ENCODE results near the gene DAGLB.
"Not testable (repeated sequence)": the region's sequence is repeated elsewhere in the genome, so short reads cannot be mapped to it uniquely, and the experiment has no call there.

The DAGLB gene

DNA sequence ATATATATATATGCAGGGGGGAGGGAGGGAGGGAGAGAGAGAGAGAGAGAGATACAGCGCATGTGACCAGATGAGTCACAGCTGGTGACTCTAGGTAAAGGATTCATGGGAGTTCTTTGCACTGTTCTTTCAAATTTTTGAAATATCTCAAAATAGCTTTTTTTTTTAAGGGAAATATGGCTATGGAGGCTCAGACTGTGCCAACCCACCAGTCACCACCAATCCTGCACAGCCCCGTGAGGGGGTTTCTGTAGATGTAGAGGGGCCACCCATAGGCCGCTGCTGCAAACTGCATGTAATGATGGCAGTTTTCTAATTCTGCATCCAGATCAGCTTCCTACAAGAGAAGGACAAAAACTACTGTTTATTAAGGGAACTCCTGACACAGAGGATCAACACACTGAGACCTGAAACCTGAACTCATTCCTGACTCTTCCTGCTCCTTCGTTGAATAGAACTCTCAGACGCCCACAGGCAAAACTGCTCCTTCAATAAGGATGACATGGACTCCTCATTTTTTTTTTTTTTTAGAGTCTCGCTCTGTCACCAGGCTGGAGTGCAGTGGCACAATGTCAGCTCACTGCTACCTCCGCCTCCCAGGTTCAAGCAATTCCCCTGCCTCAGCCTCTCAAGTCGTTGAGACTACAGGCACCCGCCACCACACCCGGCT lies 17.3 kb downstream of the DAGLB start:
- no peak for DNase-seq (ENCODE audit: low spot score)

DNA sequence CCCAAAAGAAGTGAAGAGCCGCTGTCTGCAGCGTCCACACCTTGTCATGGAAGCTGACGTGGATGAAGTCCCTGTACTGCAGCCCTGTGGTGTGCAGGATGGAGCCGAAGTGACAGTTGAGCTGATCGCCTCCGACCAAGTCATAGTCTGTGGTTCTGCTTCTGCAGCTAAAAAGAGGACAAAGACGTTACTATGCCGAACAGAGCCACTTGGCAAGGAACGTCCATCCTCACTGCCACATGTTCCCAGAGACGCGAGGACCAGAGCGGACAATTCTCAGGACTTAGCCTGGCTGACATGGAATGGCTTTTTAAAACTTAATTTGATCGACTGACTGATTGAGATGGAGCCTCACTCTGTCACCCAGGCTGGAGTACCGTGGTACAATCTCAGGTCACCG lies 21.8 kb downstream of the DAGLB start:
- no peak for DNase-seq (ENCODE audit: low spot score)

DNA sequence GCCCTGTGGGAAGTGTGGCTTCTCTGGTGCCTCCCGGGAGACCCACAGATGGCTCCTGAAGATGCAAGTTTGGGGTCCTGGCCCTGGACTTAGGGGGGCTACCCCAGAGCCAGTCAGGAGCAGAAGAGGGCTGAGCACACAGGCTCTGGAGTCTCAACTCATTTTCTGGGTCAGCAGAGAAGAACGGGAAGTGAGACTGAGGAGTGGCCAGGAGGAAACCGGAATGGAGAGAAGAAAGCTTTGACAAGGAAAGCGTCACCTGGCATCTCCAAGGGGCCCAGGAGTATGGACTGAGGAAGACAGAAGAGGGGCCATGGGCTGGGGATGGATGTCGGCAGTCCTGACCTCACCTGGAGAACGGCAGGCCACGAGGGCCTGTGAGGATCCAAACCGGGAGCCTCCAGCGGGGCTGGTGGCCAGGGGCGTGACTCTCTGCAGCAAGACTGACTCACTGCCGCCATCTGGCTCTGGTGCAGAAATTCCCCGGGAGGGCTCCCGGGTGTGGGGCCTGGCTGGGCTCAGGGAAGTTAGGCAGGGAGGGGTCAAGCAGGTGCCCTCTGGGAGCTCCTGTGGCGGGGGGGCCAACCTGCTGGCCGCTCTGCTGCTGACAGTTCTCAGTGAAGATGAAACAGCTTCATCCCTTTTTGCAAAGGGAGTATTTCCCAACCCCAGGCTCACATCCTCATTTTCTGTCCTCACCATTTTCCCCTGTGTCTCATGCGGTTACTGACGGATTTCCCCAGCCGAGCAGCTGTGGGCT lies 23.6 kb downstream of the DAGLB start:
- no peak for DNase-seq (ENCODE audit: low spot score)

GRCh38 chr7:6422926-6423632 lies 24.7 kb downstream of the DAGLB start:
- DNase-seq (ENCODE audit: low spot score), result no peak

DNA sequence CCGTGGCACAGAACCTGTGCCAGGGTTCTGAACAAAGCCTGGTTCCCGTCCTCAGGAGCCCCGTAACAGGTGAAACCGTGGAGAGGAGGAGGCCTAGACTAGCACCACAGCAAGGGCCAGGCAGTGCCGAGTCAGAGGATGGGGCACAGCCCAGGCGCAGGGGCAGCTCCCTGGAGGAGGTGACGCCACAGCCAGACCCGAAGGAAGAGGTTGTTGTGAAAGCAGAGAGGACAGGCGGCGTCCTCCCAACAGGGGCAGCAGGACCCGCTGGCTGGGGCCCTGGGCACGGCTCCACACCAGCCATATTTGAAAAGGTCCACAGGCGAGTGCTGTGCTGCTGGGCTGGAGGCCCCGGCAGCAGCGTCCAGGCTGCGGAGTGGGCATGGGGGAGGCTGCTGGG lies 25.7 kb downstream of the DAGLB start:
- no peak for DNase-seq (ENCODE audit: low spot score)

DNA sequence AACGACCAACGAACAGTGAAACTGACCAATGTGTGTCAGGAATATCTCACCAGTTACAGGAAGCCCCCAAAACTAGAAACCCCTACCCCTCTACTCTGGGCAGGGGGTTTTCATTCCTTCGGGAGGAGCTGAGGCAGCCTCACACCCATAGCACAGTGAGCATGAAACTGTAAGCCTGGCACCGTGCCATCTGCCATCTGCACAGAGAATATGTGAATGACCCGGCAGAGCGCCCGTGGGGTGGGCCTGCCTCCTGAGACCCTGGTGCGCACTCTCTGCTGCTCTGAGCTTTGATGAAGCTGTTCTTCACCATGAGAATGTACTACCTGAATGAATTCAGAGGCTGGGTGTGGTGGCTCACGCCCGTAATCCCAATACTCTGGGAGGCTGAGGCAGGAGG lies 27.1 kb downstream of the DAGLB start:
- no peak for DNase-seq (ENCODE audit: low spot score)

GRCh38 chr7:6419310-6419773 lies 28.4 kb downstream of the DAGLB start:
- no peak for DNase-seq (ENCODE audit: low spot score)

- DNase-seq (ENCODE audit: low spot score), result no peak
Observed at GRCh38 chr7:6417408-6417807, 30.3 kb downstream of the DAGLB start.

- no peak for DNase-seq (ENCODE audit: low spot score)
Observed at GRCh38 chr7:6416516-6417145, 31.1 kb downstream of the DAGLB start.

DNA sequence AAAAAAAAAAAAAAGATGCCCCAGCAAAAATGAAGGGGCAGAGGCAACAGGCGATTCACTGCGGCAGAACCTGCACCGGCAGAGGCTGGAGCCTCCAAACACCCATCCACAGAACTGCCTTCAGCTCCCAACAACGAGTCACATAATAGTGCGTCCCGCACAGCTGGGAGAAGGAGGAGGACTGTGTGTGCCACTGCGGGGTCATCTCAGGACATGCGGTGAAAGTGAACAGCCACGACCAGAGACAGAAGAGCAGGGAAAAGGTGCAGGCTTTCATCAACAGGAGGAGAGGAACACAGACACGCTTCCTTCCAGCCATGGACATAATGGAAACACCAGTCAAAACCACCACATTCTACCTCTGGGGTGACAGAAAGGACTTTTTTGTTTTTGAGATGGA lies 34.1 kb downstream of the DAGLB start:
- no peak for DNase-seq (ENCODE audit: low spot score)

DNA sequence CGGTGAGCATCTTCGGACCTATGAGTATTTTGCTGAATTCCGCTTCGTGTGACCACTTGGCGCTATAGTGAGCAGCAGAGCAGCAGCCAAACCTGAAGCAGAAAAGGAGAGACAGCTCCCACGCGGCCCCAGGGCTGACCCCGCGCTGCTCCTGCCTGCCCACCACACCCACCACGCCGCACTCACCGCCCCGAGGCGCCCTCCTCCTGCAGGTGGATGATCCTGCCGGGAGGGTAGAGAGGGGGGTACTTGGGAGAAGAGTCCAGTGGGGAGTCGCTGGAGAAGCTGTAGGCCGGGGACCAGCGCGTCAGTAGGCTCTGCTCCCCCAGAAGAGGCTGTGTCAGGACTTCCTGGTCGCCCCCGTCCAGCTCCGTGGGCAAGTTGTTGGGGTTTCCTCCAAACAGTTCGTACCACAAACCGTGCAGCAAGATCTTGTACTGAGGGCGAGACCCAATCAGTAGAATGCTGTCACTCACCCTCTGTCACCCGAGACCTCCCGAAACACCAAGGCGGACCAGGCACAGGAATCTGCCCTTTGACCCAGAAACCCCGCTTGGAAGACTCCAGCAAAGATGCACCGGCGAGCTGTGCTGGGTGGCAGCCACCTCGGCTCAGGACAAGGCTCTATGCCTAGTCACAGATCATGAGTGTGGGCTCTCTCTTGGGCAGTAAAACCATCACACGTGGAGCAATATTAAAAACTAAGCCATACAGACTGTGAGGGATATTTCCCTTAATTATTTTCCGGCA lies 37.6 kb downstream of the DAGLB start:
- DNase-seq (ENCODE audit: low spot score), result no peak

DNA sequence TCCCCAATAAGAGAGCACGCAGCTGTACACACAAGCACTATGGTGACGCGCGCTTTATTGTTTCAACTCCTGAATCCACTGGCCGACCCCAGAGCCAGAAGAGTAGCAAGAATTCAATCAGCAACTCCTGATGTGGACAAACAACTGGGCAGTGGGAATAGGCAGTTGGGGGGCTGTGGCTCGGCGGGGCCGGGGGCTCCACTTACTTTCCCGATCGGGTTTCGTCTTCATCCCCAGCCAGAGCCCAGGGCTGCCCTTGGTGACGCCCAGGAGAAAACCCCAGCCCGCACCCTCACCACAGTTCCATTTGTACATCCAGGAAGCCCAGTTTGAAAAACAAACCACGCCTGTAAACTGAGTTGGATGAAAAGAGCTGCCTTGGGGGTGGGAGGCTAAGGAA lies 38.7 kb downstream of the DAGLB start:
- DNase-seq (ENCODE audit: low spot score), result no peak

- DNase-seq (ENCODE audit: low spot score), result no peak
Observed at GRCh38 chr7:6407434-6407833, 40.3 kb downstream of the DAGLB start.

DNA sequence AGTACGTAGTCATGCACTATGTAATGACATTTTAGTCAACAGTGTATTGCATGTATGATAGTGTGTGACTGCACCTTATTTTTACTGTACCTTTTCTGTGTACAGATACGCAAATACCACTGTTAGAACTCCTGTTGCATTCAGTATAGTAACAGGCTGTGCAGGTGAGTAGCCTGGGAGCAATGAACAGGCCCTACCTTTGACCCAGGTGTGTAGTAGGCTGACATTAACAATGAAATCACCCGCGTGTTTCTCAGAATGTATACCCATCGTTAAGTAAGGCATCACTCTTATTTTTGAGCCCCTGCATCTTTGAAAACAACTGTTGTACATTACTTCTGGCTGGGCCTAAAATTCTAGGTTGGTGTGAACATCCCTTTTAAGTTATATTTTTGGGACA lies 41.6 kb downstream of the DAGLB start:
- no peak for DNase-seq (ENCODE audit: low spot score)

DNA sequence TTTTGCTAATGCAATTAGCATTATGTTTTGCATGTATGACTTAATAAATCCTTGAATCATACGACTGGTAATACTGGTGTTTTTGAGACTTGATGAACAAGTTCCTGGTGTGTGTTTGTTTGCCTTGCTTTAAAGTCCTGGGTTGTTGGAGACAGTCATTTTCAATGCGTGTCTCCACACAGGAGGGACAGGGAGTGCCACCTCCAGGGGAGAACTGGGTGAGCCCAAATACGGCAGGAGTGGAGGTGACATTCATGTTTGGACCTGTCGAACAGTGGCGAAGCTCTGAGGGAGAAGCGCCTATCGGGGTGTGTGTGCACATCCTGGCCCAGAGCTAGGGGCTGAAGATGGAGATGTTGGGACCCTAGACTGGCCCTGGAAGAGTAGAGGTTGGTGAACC lies 43.8 kb downstream of the DAGLB start:
- DNase-seq (ENCODE audit: low spot score), result no peak

- DNase-seq (ENCODE audit: low spot score), result no peak
Observed at GRCh38 chr7:6402741-6403140, 45.0 kb downstream of the DAGLB start.

- DNase-seq (ENCODE audit: low spot score), result no peak
Observed at GRCh38 chr7:6402041-6402440, 45.7 kb downstream of the DAGLB start.

GRCh38 chr7:6401536-6401935 lies 46.2 kb downstream of the DAGLB start:
- DNase-seq (ENCODE audit: low spot score), result no peak

GRCh38 chr7:6400243-6401105 lies 47.3 kb downstream of the DAGLB start:
- DNase-seq (ENCODE audit: low spot score), result not testable (repeated sequence)

GRCh38 chr7:6399351-6399750 lies 48.4 kb downstream of the DAGLB start:
- no peak for DNase-seq (ENCODE audit: low spot score)

- DNase-seq (ENCODE audit: low spot score), result no peak
Observed at GRCh38 chr7:6398943-6399342, 48.8 kb downstream of the DAGLB start.

Measured in kidney capillary endothelial cell (primary cell).